Right lobe of liver (tissue), 6 donors: ENCODE data around the gene VAMP8. TPM values are rescaled to one million over a fixed set of nuclear protein-coding genes. Genes with fewer than 3 reads are reported as not detected.

Experiments used
- ATAC-seq, 4 donors: fragments of 200-7000 bp; cut with Tn5 transposase; one replicate each; pipeline ENCODE4 v1.9.1; 2020; ENCODE audit warnings: mild to moderate bottlenecking in 4 of 4, moderate library complexity in 4 of 4
- DNase-seq, 3 donors: peaks; one replicate each; pipeline ENCODE4 v3.0.0-alpha.2; 2020
- H3K27ac ChIP-seq, 3 donors: fragments of 200-600 bp; one replicate each; pipeline ENCODE4 v1.8.0; 2022
- H3K27me3 ChIP-seq, 2 donors: fragments of 200-600 bp; one replicate each; pipeline ENCODE4 v1.8.0; 2022
- H3K36me3 ChIP-seq, 4 donors: fragments of 200-600 bp; sonication (generic) in 1 of 4; one replicate each; pipeline versions ENCODE4 v1.5.1 to v1.8.0; 2017 to 2022; ENCODE audit warnings: control low read depth in 1 of 4
- H3K4me1 ChIP-seq, 4 donors: fragments of 200-600 bp; sonication (generic) in 1 of 4; one replicate each; pipeline versions ENCODE4 v1.5.1 to v1.8.0; 2017 to 2022; ENCODE audit warnings: control low read depth in 1 of 4
- H3K4me3 ChIP-seq, 3 donors: fragments of 200-600 bp; one replicate each; pipeline ENCODE4 v1.8.0; 2022
- H3K9me3 ChIP-seq, 4 donors: fragments of 200-600 bp; sonication (generic) in 1 of 4; one replicate each; pipeline versions ENCODE4 v1.5.1 to v1.8.0; 2017 to 2022; ENCODE audit warnings: control low read depth in 1 of 4
- POLR2A ChIP-seq: fragments of 450-650 bp; IDR thresholded peaks from one replicate; pipeline ENCODE4 v1.6.1; 2017; ENCODE audit warnings: antibody characterized with exemption, mild to moderate bottlenecking
- WGBS: methylation state at CpG from one replicate; pipeline ENCODE4 v1.1.6; 2018; ENCODE audit warnings: low coverage, low lambda C conversion rate; ENCODE audit not compliant: insufficient coverage; ENCODE audit errors: missing lambda C conversion rate; 5-methylcytosine and 5-hydroxymethylcytosine counted together
- intact Hi-C, 2 donors: fragments of 100-400 bp; cut with DNase I; formaldehyde crosslinking; loops; one replicate each; pipeline versions ENCODE4 v1.11.2 to v1.14.1; 2022
- total RNA-seq, 6 experiments: library from RNA; depleted of rRNA in 2 of 6; stranded (reverse); fragments of >200 nt in 2 of 6; fragmentation: NEBNext Ultra II Directional in 3 of 6; extraction: Animal tissue kit (Norgen Biotek cat#: 25700) in 3 of 6; gene quantifications; one replicate each; pipeline versions ENCODE4 v1.1.0 to v1.2.4, GENCODE V29; 2016 to 2023
- TF ChIP-seq, protein P1 (sequence below), 4 donors: fragments of 200-600 bp in 3 of 4; fragments of 450-650 bp in 1 of 4; IDR thresholded peaks; one replicate each; pipeline versions ENCODE4 v1.5.1 to v1.8.0; 2016 to 2022; ENCODE audit warnings: antibody characterized with exemption in 4 of 4, mild to moderate bottlenecking in 2 of 4
- donor health status: DM: no; HTN: yes; CAD: no.
- donor health status: DM: no; HTN: no; CAD: no.
- donor health status: DM: no; HTN: no; CAD: no.
- donor health status: DM: no; HTN: yes; CAD: no.
- donor health status: DM: no; HTN: yes; CAD: no.

Gene VAMP8
- total RNA-seq, 6 experiments from 2014 or later, result 59.5 to 107 (median 74.5) TPM

DNA sequence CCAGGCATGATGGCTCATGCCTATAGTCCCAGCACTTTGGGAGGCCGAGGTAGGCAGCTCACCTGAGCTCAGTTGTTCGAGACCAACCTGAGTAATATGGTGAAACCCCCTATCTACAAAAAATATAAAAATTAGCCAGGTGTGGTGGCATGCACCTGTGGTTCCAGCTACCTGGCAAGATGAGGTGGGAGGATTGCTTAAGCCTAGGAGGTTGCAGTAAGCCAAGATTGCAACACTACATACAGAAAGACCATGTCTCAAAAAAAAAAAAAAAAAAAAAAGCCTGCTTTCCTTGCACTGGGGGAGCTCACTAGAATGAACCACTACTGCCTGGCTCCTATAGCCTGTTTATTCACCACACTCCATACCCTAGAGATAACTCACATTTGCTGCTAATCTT is 45.8 kb upstream of the VAMP8 start:
- TF ChIP-seq, protein P1, sequence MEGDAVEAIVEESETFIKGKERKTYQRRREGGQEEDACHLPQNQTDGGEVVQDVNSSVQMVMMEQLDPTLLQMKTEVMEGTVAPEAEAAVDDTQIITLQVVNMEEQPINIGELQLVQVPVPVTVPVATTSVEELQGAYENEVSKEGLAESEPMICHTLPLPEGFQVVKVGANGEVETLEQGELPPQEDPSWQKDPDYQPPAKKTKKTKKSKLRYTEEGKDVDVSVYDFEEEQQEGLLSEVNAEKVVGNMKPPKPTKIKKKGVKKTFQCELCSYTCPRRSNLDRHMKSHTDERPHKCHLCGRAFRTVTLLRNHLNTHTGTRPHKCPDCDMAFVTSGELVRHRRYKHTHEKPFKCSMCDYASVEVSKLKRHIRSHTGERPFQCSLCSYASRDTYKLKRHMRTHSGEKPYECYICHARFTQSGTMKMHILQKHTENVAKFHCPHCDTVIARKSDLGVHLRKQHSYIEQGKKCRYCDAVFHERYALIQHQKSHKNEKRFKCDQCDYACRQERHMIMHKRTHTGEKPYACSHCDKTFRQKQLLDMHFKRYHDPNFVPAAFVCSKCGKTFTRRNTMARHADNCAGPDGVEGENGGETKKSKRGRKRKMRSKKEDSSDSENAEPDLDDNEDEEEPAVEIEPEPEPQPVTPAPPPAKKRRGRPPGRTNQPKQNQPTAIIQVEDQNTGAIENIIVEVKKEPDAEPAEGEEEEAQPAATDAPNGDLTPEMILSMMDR (IDR thresholded peaks at IDR 0.05), result no peak
- TF ChIP-seq POLR2A, result no peak
- H3K9me3 ChIP-seq, result no peaks in the 10 kb centered on the region
- peaks cover 0 to 25% (median 4%) of the 10 kb centered on the region in 4 donors for H3K4me1 ChIP-seq
- ATAC-seq (peak; percentile 7 to 55 (median 28)), DNase-seq (no peak)
- intact Hi-C loops, result no loop called here
- H3K27ac ChIP-seq, result no peak overlapping the region
- H3K4me3 ChIP-seq, result no peak overlapping the region
- 0% methylated on average over 1 of the region's 2 CpGs for WGBS
- H3K27me3 ChIP-seq, result no peaks in the 10 kb centered on the region
- no peaks in the 10 kb centered on the region for H3K36me3 ChIP-seq

DNA sequence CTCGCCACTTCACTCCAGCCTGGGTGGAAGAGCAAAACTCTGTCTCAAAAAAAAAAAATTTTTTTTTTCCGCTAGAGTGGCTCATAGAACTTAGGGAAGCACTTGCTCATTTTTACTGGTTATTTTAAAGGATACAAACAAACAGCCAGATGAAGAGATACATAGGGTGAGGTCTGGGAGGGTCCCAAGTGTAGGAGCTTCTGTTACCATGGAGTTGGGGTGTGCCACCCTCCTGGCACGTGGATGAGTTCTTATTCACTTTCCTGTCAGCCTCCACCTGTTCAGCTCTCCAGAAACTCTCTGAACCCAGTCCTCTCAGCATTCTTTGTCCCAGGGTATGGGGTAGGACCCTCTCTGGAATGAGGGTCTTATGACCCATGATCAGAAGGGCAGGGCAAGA is 43.3 kb upstream of the VAMP8 start:
- 76% methylated on average over 3 of the region's 3 CpGs for WGBS
- Histone ChIP-seq H3K36me3 (no peaks in the 10 kb centered on the region), H3K27me3 (no peaks in the 10 kb centered on the region), H3K4me3 (no peak overlapping the region), H3K9me3 (no peaks in the 10 kb centered on the region), H3K4me1 (peaks cover 0 to 18% (median 7%) of the 10 kb centered on the region in 4 donors), H3K27ac (no peak overlapping the region)
- DNase-seq, result no peak
- ATAC-seq, result no peak
- intact Hi-C loops, result no loop called here
- no peak for TF ChIP-seq POLR2A
- TF ChIP-seq, protein P1 (IDR thresholded peaks at IDR 0.05), result no peak

DNA sequence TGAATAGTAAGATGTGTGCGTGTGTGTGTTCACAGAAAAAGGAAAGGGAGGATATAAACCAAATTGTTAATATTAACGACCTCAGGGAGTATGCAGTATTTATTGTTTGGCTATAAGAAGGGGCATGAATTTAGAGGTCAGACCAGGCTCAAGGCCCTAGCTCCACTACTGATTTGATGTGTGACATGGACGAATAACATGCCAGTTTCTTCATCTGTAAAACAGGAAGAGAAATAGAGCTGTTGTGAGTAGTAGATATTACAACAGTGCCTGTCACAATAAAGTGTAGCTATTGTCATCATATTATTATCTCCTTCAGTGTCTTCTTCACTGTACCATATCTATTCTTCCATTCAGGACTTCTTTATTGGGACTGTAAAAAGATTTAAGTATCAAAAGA is 42.5 kb upstream of the VAMP8 start:
- Histone ChIP-seq H3K27ac (no peak overlapping the region), H3K4me3 (no peak overlapping the region), H3K36me3 (no peaks in the 10 kb centered on the region), H3K9me3 (no peaks in the 10 kb centered on the region), H3K27me3 (no peaks in the 10 kb centered on the region), H3K4me1 (peaks cover 0 to 18% (median 7%) of the 10 kb centered on the region in 4 donors)
- TF ChIP-seq, protein P1 (IDR thresholded peaks at IDR 0.05), result no peak
- TF ChIP-seq POLR2A, result no peak
- WGBS, result 68% methylated on average over 3 of the region's 3 CpGs
- intact Hi-C loops, result no loop called here
- ATAC-seq, result no peak
- no peak for DNase-seq

DNA sequence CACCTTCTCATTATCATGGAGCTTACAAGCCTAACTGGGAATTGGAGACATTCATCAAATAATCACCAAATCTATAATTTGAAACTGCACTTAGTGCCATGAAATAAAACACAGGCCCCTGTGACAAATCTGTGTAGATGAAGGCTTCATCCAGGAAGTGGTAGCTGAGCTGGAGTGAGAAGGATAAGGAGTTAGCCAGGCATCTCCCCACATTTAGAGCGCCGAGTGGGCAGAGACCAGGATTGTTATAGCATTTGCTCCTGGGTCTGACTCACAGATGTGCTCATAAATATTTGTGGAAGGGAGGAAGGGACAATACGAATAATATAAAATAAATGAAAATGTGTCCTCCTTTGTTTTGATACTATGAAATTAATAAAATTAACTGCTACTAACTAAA is 40.9 kb upstream of the VAMP8 start:
- 86% methylated on average over 3 of the region's 3 CpGs for WGBS
- H3K4me1 ChIP-seq, result peaks cover 0 to 21% (median 10%) of the 10 kb centered on the region in 4 donors
- no peak for TF ChIP-seq POLR2A
- TF ChIP-seq, protein P1 (IDR thresholded peaks at IDR 0.05), result no peak
- H3K4me3 ChIP-seq, result no peak overlapping the region
- intact Hi-C loops, result no loop called here
- no peak overlapping the region for H3K27ac ChIP-seq
- H3K36me3 ChIP-seq, result peaks cover 0 to 9% (median 5%) of the 10 kb centered on the region in 4 donors
- H3K9me3 ChIP-seq, result no peaks in the 10 kb centered on the region
- ATAC-seq (no peak), DNase-seq (no peak)
- no peaks in the 10 kb centered on the region for H3K27me3 ChIP-seq
